WTC11 (cell line): ENCODE data around the gene PHKB. TPM values are rescaled to one million over a fixed set of nuclear protein-coding genes. Genes with fewer than 3 reads are reported as not detected.
A peak's percentile ranks its signal among the peaks of the same experiment; 100 is the strongest.

Source experiments
- ATAC-seq: fragments of 200-7000 bp; cut with Tn5 transposase; 2 replicates; pipeline ENCODE4 v1.10.0; 2021; ENCODE audit warnings: mild to moderate bottlenecking, moderate library complexity
- CTCF ChIA-PET: fragments of 300-600 bp; sonication (Branson Sonifier 250); formaldehyde crosslinking; loops from one replicate; lab custom pipeline; 2021; ENCODE audit warnings: antibody characterized with exemption; lab: Charles Lee
- POLR2A ChIA-PET: fragments of 350-600 bp; sonication (Branson Sonifier 250); formaldehyde crosslinking; loops from one replicate; lab custom pipeline; 2021; ENCODE audit warnings: antibody characterized with exemption; lab: Charles Lee
- DNase-seq: peaks from one replicate; pipeline ENCODE4 v3.0.0; 2021; ENCODE audit warnings: low spot score
- H3K27ac Mint-ChIP-seq: 2 replicates; pipeline ENCODE4 v1.8.0; 2021; ENCODE audit warnings: mixed read lengths
- H3K27me3 Mint-ChIP-seq: 2 replicates; pipeline ENCODE4 v1.8.0; 2021; ENCODE audit warnings: low read depth, mild to moderate bottlenecking, moderate library complexity, mixed read lengths
- H3K36me3 Mint-ChIP-seq: 2 replicates; pipeline ENCODE4 v1.8.0; 2021; ENCODE audit warnings: mixed read lengths
- H3K4me1 Mint-ChIP-seq: 2 replicates; pipeline ENCODE4 v1.8.0; 2022; ENCODE audit warnings: mixed read lengths
- H3K4me3 Mint-ChIP-seq: 2 replicates; pipeline ENCODE4 v1.8.0; 2021; ENCODE audit warnings: mild to moderate bottlenecking, moderate library complexity, mixed read lengths
- H3K9me3 Mint-ChIP-seq: 2 replicates; pipeline ENCODE4 v1.8.0; 2021; ENCODE audit warnings: mixed read lengths
- ATF1 ChIP-seq: sonication (generic); formaldehyde crosslinking; IDR thresholded peaks from 2 replicates; pipeline ENCODE4 v1.8.1; 2023; ENCODE audit warnings: mild to moderate bottlenecking, moderate library complexity, missing genetic modification reagents
- ATF2 ChIP-seq: sonication (generic); formaldehyde crosslinking; IDR thresholded peaks from 2 replicates; pipeline ENCODE4 v1.8.1; 2022; ENCODE audit warnings: low read depth, missing genetic modification reagents, borderline replicate concordance
- ATF3 ChIP-seq: sonication (generic); formaldehyde crosslinking; conservative IDR thresholded peaks from 2 replicates; pipeline ENCODE4 v1.8.1; 2022; ENCODE audit warnings: mild to moderate bottlenecking, missing genetic modification reagents
- ELF4 ChIP-seq: sonication (generic); formaldehyde crosslinking; IDR thresholded peaks from 2 replicates; pipeline ENCODE4 v1.8.1; 2022; ENCODE audit warnings: low read depth, mild to moderate bottlenecking, moderate library complexity, missing genetic modification reagents
- ETV6 ChIP-seq: sonication (generic); formaldehyde crosslinking; IDR thresholded peaks from 2 replicates; pipeline ENCODE4 v1.8.1; 2022; ENCODE audit warnings: mild to moderate bottlenecking, missing genetic modification reagents
- FOXJ3 ChIP-seq: sonication (generic); formaldehyde crosslinking; IDR thresholded peaks from 2 replicates; pipeline ENCODE4 v1.9.0; 2021; ENCODE audit warnings: missing genetic modification reagents, mild to moderate bottlenecking, borderline replicate concordance
- GTF2I ChIP-seq: fragments of 250-450 bp; sonication (Bioruptor Pico); conservative IDR thresholded peaks from 2 replicates; pipeline ENCODE4 v1.4.0; 2021; ENCODE audit warnings: mild to moderate bottlenecking
- IRF2 ChIP-seq: sonication (generic); formaldehyde crosslinking; IDR thresholded peaks from 2 replicates; pipeline ENCODE4 v1.8.0; 2022; ENCODE audit warnings: low read depth, missing genetic modification reagents, borderline replicate concordance
- JAZF1 ChIP-seq: fragments of 250-450 bp; sonication (Bioruptor Pico); IDR thresholded peaks from 2 replicates; pipeline ENCODE4 v1.9.0; 2021; ENCODE audit warnings: moderate library complexity, mild to moderate bottlenecking, inconsistent platforms
- MXD4 ChIP-seq: fragments of 250-450 bp; sonication (Bioruptor Pico); IDR thresholded peaks from 2 replicates; pipeline ENCODE4 v1.8.0; 2021; ENCODE audit warnings: mild to moderate bottlenecking, moderate library complexity, borderline replicate concordance
- NFATC4 ChIP-seq: fragments of 250-450 bp; sonication (Bioruptor Pico); IDR thresholded peaks from 2 replicates; pipeline ENCODE4 v1.9.0; 2021; ENCODE audit warnings: mild to moderate bottlenecking
- ZBTB43 ChIP-seq: sonication (generic); formaldehyde crosslinking; IDR thresholded peaks from 2 replicates; pipeline ENCODE4 v1.8.1; 2023; ENCODE audit warnings: mild to moderate bottlenecking, missing genetic modification reagents
- ZNF138 ChIP-seq: sonication (generic); formaldehyde crosslinking; conservative IDR thresholded peaks from 2 replicates; pipeline ENCODE4 v1.8.1; 2022; ENCODE audit warnings: mild to moderate bottlenecking, moderate library complexity, missing genetic modification reagents
- ZNF671 ChIP-seq: fragments of 250-450 bp; sonication (Bioruptor Pico); IDR thresholded peaks from 2 replicates; pipeline ENCODE4 v1.8.0; 2021; ENCODE audit warnings: mild to moderate bottlenecking
- ZSCAN18 ChIP-seq: fragments of 250-450 bp; sonication (Bioruptor Pico); IDR thresholded peaks from 2 replicates; pipeline ENCODE4 v2.1.2; 2022; ENCODE audit warnings: mild to moderate bottlenecking, moderate library complexity
- total RNA-seq: library from RNA; stranded (reverse); gene quantifications from 3 replicates; pipeline ENCODE4 v1.2.3, GENCODE V29; 2021
- TF ChIP-seq, protein P1 (sequence below): sonication (generic); formaldehyde crosslinking; IDR thresholded peaks from 2 replicates; pipeline ENCODE4 v1.8.0; 2023; ENCODE audit warnings: missing genetic modification reagents, mild to moderate bottlenecking, borderline replicate concordance
- TF ChIP-seq, protein P2 (sequence below): sonication (generic); formaldehyde crosslinking; IDR thresholded peaks from 2 replicates; pipeline ENCODE4 v1.8.1; 2023; ENCODE audit warnings: mild to moderate bottlenecking, moderate library complexity, missing genetic modification reagents
- TF ChIP-seq, protein P3 (sequence below): sonication (generic); formaldehyde crosslinking; IDR thresholded peaks from 2 replicates; pipeline ENCODE4 v1.8.0; 2023; ENCODE audit warnings: mild to moderate bottlenecking, missing genetic modification reagents

PHKB gene
- total RNA-seq, 1 experiment from 2014 or later: 43.9 TPM

- Mint-ChIP-seq H3K4me3 (no peak overlapping the region), H3K27me3 (no peaks in the 10 kb centered on the region), H3K4me1 (peaks cover 30% of the 10 kb centered on the region), H3K9me3 (no peaks in the 10 kb centered on the region; the same call in 1 of the 2 replicates), H3K36me3 (no peaks in the 10 kb centered on the region), H3K27ac (no peak overlapping the region)
- no peak for TF ChIP-seq ATF1
- TF ChIP-seq ZSCAN18: no peak
- TF ChIP-seq GTF2I (CRISPR knock-in tag): no peak
- TF ChIP-seq, protein P1, sequence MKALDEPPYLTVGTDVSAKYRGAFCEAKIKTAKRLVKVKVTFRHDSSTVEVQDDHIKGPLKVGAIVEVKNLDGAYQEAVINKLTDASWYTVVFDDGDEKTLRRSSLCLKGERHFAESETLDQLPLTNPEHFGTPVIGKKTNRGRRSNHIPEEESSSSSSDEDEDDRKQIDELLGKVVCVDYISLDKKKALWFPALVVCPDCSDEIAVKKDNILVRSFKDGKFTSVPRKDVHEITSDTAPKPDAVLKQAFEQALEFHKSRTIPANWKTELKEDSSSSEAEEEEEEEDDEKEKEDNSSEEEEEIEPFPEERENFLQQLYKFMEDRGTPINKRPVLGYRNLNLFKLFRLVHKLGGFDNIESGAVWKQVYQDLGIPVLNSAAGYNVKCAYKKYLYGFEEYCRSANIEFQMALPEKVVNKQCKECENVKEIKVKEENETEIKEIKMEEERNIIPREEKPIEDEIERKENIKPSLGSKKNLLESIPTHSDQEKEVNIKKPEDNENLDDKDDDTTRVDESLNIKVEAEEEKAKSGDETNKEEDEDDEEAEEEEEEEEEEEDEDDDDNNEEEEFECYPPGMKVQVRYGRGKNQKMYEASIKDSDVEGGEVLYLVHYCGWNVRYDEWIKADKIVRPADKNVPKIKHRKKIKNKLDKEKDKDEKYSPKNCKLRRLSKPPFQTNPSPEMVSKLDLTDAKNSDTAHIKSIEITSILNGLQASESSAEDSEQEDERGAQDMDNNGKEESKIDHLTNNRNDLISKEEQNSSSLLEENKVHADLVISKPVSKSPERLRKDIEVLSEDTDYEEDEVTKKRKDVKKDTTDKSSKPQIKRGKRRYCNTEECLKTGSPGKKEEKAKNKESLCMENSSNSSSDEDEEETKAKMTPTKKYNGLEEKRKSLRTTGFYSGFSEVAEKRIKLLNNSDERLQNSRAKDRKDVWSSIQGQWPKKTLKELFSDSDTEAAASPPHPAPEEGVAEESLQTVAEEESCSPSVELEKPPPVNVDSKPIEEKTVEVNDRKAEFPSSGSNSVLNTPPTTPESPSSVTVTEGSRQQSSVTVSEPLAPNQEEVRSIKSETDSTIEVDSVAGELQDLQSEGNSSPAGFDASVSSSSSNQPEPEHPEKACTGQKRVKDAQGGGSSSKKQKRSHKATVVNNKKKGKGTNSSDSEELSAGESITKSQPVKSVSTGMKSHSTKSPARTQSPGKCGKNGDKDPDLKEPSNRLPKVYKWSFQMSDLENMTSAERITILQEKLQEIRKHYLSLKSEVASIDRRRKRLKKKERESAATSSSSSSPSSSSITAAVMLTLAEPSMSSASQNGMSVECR: no peak
- TF ChIP-seq FOXJ3 (CRISPR knock-in tag): no peak
- no peak for TF ChIP-seq ATF3
- no peak for TF ChIP-seq ETV6 (CRISPR knock-in tag)
- TF ChIP-seq JAZF1 (CRISPR knock-in tag): no peak
- TF ChIP-seq IRF2 (CRISPR knock-in tag): no peak
- TF ChIP-seq ATF2: no peak
- TF ChIP-seq, protein P2, sequence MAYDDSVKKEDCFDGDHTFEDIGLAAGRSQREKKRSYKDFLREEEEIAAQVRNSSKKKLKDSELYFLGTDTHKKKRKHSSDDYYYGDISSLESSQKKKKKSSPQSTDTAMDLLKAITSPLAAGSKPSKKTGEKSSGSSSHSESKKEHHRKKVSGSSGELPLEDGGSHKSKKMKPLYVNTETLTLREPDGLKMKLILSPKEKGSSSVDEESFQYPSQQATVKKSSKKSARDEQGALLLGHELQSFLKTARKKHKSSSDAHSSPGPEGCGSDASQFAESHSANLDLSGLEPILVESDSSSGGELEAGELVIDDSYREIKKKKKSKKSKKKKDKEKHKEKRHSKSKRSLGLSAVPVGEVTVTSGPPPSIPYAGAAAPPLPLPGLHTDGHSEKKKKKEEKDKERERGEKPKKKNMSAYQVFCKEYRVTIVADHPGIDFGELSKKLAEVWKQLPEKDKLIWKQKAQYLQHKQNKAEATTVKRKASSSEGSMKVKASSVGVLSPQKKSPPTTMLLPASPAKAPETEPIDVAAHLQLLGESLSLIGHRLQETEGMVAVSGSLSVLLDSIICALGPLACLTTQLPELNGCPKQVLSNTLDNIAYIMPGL (CRISPR knock-in tag): no peak
- no peak for TF ChIP-seq NFATC4
- no peak for TF ChIP-seq MXD4 (CRISPR knock-in tag)
- no peak for ATAC-seq
- DNase-seq: no peak
- ChIA-PET POLR2A (interaction anchor here (0.7 kb wide), 1 partner anchor 208 kb away, joined by 3 read pairs; no protein-coding TSS in a partner anchor), CTCF (interaction anchor here (0.8 to 1.3 kb wide), 2 partner anchors 20 to 588 kb away, joined by 3 to 6 read pairs; partner anchors contain the start of gene NETO2)
Measured at GRCh38 chr16:47732122-47732521, 271.0 kb downstream of the PHKB start.

DNA sequence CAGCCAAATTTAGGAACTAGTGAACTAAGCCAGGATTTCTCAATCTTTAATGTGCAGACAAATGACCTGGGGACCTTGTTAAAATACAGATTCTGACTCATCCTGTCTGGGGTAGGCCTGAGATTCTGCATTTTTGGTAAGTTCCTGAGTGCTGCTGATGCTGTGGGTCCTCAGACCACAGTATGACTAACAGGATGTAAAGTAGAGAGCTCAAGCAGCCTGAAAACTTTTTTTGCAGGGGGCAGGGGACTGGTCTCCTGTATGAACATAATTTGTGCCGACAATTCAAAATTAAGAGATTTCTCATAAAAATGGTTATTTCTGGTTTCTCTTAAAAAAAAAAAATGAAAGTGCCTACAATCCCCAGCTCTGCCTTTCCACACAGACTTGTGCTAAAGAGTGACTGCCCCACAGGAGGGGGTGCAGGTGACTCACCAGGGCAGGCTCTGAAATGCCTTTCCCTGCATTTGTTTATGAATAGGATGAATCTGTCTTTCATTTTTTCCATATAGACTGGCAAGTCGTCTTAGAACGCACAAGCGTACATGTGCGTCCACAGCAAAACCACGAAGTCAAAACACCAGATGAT, 271.5 kb downstream of the PHKB start:
- TF ChIP-seq, protein P3, sequence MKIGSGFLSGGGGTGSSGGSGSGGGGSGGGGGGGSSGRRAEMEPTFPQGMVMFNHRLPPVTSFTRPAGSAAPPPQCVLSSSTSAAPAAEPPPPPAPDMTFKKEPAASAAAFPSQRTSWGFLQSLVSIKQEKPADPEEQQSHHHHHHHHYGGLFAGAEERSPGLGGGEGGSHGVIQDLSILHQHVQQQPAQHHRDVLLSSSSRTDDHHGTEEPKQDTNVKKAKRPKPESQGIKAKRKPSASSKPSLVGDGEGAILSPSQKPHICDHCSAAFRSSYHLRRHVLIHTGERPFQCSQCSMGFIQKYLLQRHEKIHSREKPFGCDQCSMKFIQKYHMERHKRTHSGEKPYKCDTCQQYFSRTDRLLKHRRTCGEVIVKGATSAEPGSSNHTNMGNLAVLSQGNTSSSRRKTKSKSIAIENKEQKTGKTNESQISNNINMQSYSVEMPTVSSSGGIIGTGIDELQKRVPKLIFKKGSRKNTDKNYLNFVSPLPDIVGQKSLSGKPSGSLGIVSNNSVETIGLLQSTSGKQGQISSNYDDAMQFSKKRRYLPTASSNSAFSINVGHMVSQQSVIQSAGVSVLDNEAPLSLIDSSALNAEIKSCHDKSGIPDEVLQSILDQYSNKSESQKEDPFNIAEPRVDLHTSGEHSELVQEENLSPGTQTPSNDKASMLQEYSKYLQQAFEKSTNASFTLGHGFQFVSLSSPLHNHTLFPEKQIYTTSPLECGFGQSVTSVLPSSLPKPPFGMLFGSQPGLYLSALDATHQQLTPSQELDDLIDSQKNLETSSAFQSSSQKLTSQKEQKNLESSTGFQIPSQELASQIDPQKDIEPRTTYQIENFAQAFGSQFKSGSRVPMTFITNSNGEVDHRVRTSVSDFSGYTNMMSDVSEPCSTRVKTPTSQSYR: no peak
- TF ChIP-seq ZNF671 (CRISPR knock-in tag) (no peak), ZBTB43 (CRISPR knock-in tag) (no peak), ZNF138 (CRISPR knock-in tag) (no peak), ELF4 (no peak)
- Mint-ChIP-seq H3K4me1 (peaks cover 30% of the 10 kb centered on the region), H3K36me3 (no peaks in the 10 kb centered on the region), H3K27ac (peak overlapping the region; percentile 22; the same call in 1 of the 2 replicates), H3K9me3 (no peaks in the 10 kb centered on the region; the same call in 1 of the 2 replicates), H3K27me3 (no peaks in the 10 kb centered on the region), H3K4me3 (no peak overlapping the region)
- DNase-seq (no peak), ATAC-seq (peak; percentile 55)
- POLR2A ChIA-PET: interaction anchor here (0.7 kb wide), 1 partner anchor 207 kb away, joined by 3 read pairs; no protein-coding TSS in a partner anchor
- CTCF ChIA-PET: interaction anchor here (0.8 to 1.3 kb wide), 2 partner anchors 19 to 589 kb away, joined by 3 to 6 read pairs; partner anchors contain the start of gene NETO2
